Left lung (tissue), 10 donors: ENCODE results near the gene KLHDC4. TPM values are rescaled to one million over a fixed set of nuclear protein-coding genes. Genes with fewer than 3 reads are reported as not detected.

Experiments
- ATAC-seq: fragments of 200-7000 bp; cut with Tn5 transposase; one replicate; pipeline ENCODE4 v1.9.1; 2020; ENCODE audit warnings: moderate library complexity
- DNase-seq, 4 donors: peaks; one replicate each; pipeline ENCODE4 v3.0.0-alpha.2; 2013 to 2020
- H3K27ac ChIP-seq, 2 donors: fragments of 200-600 bp; sonication (generic) in 1 of 2; one replicate each; pipeline versions ENCODE4 v1.5.0 to v1.8.0; 2020 to 2021
- H3K27me3 ChIP-seq, 2 donors: fragments of 200-600 bp; sonication (generic) in 1 of 2; one replicate each; pipeline versions ENCODE4 v1.5.0 to v1.8.0; 2020 to 2021
- H3K36me3 ChIP-seq, 2 donors: fragments of 200-600 bp; sonication (generic) in 1 of 2; one replicate each; pipeline versions ENCODE4 v1.5.0 to v1.8.0; 2020 to 2021
- H3K4me1 ChIP-seq, 2 donors: fragments of 200-600 bp; one replicate each; pipeline ENCODE4 v1.8.0; 2021
- H3K4me3 ChIP-seq, 2 donors: fragments of 200-600 bp; sonication (generic) in 1 of 2; one replicate each; pipeline versions ENCODE4 v1.5.0 to v1.8.0; 2020 to 2021; ENCODE audit warnings: mild to moderate bottlenecking in 1 of 2
- H3K9me3 ChIP-seq, 2 donors: fragments of 200-600 bp; sonication (generic) in 1 of 2; one replicate each; pipeline versions ENCODE4 v1.5.0 to v1.8.0; 2020 to 2021
- intact Hi-C, 2 donors: fragments of 100-400 bp; cut with DNase I; formaldehyde crosslinking; loops; one replicate each; pipeline versions ENCODE4 v1.11.2 to v1.14.2; 2022
- polyA plus RNA-seq, 6 donors: library from polyadenylated mRNA; unstranded; fragments of 120-200 nt; gene quantifications; one replicate each; pipeline ENCODE4 v1.2.1, GENCODE V29; 2013; ENCODE audit not compliant: insufficient read length in 6 of 6
- total RNA-seq, 2 donors: library from RNA; stranded (reverse); fragmentation: NEBNext Ultra II Directional; extraction: Animal tissue kit (Norgen Biotek cat#: 25700); gene quantifications; one replicate each; pipeline ENCODE4 v1.2.1, GENCODE V29; 2021
- TF ChIP-seq, protein P1 (sequence below), 2 donors: fragments of 200-600 bp; sonication (generic) in 1 of 2; IDR thresholded peaks; one replicate each; pipeline versions ENCODE4 v1.5.0 to v1.8.0; 2021; ENCODE audit warnings: antibody characterized with exemption in 2 of 2
- donor health status: DM: no; HTN: yes; CAD: no.
- donor health status: DM: no; HTN: no; CAD: no.

Gene KLHDC4
- total and polyA plus RNA-seq, 8 donors: 31.3 to 46.7 (median 36.9) TPM

DNA sequence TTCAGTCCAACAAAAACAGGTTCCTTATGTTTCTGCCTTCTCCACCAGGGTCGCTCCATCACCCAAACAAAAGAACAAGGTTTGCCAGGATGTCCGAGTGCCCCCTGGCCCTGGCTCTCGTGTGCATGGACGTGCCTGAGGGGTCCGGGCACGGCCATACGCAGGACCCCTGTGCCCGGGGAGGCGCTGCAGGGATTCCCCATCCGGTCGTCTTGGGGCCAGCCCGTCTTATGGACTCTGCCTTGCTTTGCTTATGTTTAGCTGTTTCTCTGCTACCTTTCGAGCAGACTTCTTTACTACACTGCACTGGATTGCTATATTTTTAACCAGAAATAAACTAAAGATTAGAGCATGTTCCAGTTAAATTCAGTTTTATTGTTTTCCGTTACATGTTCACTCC is 68.0 kb downstream of the KLHDC4 start:
- DNase-seq (no peak), ATAC-seq (no peak)
- intact Hi-C loops: no loop called here
- H3K27me3 ChIP-seq: no peaks in the 10 kb centered on the region
- no peaks in the 10 kb centered on the region for H3K4me1 ChIP-seq
- H3K9me3 ChIP-seq: no peaks in the 10 kb centered on the region
- TF ChIP-seq, protein P1, sequence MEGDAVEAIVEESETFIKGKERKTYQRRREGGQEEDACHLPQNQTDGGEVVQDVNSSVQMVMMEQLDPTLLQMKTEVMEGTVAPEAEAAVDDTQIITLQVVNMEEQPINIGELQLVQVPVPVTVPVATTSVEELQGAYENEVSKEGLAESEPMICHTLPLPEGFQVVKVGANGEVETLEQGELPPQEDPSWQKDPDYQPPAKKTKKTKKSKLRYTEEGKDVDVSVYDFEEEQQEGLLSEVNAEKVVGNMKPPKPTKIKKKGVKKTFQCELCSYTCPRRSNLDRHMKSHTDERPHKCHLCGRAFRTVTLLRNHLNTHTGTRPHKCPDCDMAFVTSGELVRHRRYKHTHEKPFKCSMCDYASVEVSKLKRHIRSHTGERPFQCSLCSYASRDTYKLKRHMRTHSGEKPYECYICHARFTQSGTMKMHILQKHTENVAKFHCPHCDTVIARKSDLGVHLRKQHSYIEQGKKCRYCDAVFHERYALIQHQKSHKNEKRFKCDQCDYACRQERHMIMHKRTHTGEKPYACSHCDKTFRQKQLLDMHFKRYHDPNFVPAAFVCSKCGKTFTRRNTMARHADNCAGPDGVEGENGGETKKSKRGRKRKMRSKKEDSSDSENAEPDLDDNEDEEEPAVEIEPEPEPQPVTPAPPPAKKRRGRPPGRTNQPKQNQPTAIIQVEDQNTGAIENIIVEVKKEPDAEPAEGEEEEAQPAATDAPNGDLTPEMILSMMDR (IDR thresholded peaks at IDR 0.05): no peak
- no peak overlapping the region for H3K27ac ChIP-seq
- H3K36me3 ChIP-seq: peaks cover 0 to 73% of the 10 kb centered on the region in 2 donors
- no peak overlapping the region for H3K4me3 ChIP-seq

DNA sequence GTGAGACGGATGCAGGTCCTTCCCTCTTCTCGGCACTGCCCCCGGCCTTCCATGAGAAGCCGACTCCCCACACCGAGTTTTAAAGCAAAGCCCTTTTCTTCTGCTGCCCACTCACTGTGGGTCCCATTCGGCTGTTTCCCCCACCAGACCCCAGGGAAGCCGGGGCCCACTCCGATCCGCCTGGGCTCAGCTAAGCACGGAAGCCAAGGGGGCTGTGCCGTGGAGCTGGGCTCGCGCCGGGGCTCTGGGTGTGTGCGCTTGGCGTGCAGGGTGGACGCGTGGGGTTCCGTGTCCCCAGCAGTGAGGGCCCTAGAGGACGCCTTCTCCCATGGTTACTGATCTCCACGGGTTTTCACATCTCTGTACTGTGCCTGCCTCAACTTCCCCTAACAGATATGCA is 68.5 kb downstream of the KLHDC4 start:
- no peaks in the 10 kb centered on the region for H3K9me3 ChIP-seq
- intact Hi-C loops: no loop called here

DNA sequence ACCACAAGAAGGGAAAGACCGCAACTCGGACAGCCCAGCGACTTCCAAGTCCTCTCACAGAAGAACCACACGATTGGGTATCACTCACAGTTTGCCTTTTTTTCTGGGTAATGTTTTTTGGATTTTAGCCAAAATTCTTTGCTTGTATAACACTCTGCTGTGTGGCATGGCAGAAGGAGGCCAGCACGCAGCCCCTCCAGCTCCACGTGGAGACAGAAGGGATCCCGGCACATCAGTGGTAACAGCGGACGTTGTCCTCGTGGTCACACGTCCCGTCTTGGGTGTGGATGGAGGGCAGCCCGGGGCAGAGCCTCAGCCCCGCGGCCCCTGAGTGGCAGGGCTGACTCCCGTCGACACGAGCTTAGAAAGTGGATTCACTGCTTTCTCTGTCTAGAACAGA is 69.1 kb downstream of the KLHDC4 start:
- no peak for ATAC-seq
- TF ChIP-seq, protein P1 (IDR thresholded peaks at IDR 0.05): no peak

More for the DNA sequence above, 68.5 kb downstream of the KLHDC4 start:
- Histone ChIP-seq H3K27me3 (no peaks in the 10 kb centered on the region), H3K36me3 (peaks cover 0 to 67% of the 10 kb centered on the region in 2 donors), H3K4me3 (no peak overlapping the region), H3K4me1 (no peaks in the 10 kb centered on the region), H3K27ac (no peak overlapping the region)
- DNase-seq (no peak), ATAC-seq (no peak)
- TF ChIP-seq, protein P1 (IDR thresholded peaks at IDR 0.05): no peak

DNA sequence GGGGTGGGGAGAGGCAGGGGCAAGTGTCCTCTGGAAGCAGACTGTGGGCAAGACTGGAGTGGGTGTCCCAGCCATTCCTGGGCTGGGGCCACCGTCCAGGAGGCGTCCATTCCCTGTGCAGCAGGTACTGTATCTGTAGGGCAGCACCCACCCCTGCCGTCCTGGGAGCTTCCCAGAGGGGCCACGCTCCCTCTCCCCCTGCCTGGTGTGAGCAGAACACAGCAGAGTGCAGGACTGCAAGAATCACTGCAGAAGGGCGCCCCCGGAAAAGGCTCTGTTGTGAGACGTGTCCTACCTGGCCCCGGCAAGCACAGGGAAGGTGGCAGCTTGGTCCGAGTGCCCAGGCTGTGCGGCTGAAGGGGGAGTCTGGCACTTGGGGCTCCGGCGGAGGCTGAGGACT is 70.3 kb downstream of the KLHDC4 start:
- ATAC-seq (no peak), DNase-seq (no peak)
- H3K36me3 ChIP-seq: peaks cover 0 to 54% of the 10 kb centered on the region in 2 donors
- intact Hi-C loops: no loop called here
- no peaks in the 10 kb centered on the region for H3K9me3 ChIP-seq
- TF ChIP-seq, protein P1 (IDR thresholded peaks at IDR 0.05): no peak
- H3K4me3 ChIP-seq: no peak overlapping the region
- H3K4me1 ChIP-seq: no peaks in the 10 kb centered on the region
- H3K27ac ChIP-seq: no peak overlapping the region
- peaks cover 0 to 10% of the 10 kb centered on the region in 2 donors for H3K27me3 ChIP-seq

More for the DNA sequence above, 69.1 kb downstream of the KLHDC4 start:
- Histone ChIP-seq H3K4me1 (no peaks in the 10 kb centered on the region), H3K27ac (no peak overlapping the region), H3K27me3 (no peaks in the 10 kb centered on the region), H3K36me3 (peaks cover 0 to 62% of the 10 kb centered on the region in 2 donors), H3K9me3 (no peaks in the 10 kb centered on the region), H3K4me3 (no peak overlapping the region)
- DNase-seq: no peak
- intact Hi-C loops: no loop called here

DNA sequence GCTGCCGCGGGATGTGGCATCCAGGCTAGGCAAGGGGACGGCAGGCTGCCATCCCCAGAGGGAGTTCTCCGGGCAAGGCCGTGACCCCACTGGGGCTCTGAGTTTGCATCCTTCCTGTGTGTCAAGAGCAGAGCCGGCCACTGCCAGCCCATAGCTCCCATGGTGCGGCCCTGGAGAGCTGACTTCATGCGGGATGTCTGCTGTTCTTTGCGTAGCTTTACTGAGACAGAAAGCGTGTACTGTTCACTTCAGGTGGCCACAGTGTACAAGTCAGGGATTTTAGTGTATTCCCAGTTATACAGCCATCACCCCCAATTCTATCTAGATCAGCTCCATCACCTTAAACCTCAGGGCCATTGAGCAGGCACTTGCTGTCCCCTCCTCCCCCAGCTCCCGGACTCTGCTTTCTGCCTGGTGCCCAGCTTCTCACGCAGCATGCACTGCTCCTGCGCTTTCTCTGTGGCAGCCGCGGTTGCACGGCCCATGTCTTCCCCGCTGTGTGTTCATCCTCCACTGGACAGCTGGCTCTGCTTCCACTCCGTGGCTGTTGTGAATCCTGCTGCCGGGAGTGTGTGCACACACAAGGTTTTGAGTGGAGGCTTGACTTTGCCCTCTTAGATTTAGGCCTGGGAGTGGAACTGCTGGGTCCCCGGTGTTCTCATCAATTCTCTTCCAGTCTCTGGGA is 71.2 kb downstream of the KLHDC4 start:
- DNase-seq (no peak), ATAC-seq (no peak)
- Histone ChIP-seq H3K9me3 (no peaks in the 10 kb centered on the region), H3K4me1 (no peaks in the 10 kb centered on the region), H3K27me3 (peaks cover 0 to 10% of the 10 kb centered on the region in 2 donors), H3K4me3 (no peak overlapping the region), H3K36me3 (peaks cover 0 to 47% of the 10 kb centered on the region in 2 donors), H3K27ac (no peak overlapping the region)
- TF ChIP-seq, protein P1 (IDR thresholded peaks at IDR 0.05): no peak
- intact Hi-C loops: no loop called here
